Fibroblast of villous mesenchyme (primary cell): ENCODE data around the gene REXO1. TPM values are rescaled to one million over a fixed set of nuclear protein-coding genes. Genes with fewer than 3 reads are reported as not detected.

Source experiments
- DNase-seq: peaks from one replicate; pipeline ENCODE4 v3.0.0-alpha.2; 2010; ENCODE audit warnings: low read depth
- H3K4me3 ChIP-seq: 2 replicates; pipeline ENCODE4 v1.5.1; 2011; ENCODE audit warnings: low read depth, mild to moderate bottlenecking, low read length
- CTCF ChIP-seq: IDR thresholded peaks from 2 replicates; pipeline ENCODE4 v1.5.1; 2012; ENCODE audit warnings: low read depth, mild to moderate bottlenecking, low read length; ENCODE audit not compliant: insufficient read depth
- total RNA-seq: library from RNA; depleted of rRNA; stranded (reverse); fragments of >200 nt; gene quantifications from 2 replicates; pipeline ENCODE4 v1.2.3, GENCODE V29; 2012

The REXO1 gene
- total RNA-seq, 1 donor: 11.2 TPM

- no peak overlapping the region for H3K4me3 ChIP-seq
- TF ChIP-seq CTCF: no peak
- no peak for DNase-seq
These were observed 3.2 kb downstream of the REXO1 start for GRCh38 chr19:1845125-1845515.

GRCh38 chr19:1844513-1845124 lies 3.7 kb downstream of the REXO1 start:
- no peak overlapping the region for H3K4me3 ChIP-seq
- TF ChIP-seq CTCF: no peak
- DNase-seq: no peak

- DNase-seq: no peak
- no peak for TF ChIP-seq CTCF
- H3K4me3 ChIP-seq: no peak overlapping the region
These were observed 4.5 kb downstream of the REXO1 start for GRCh38 chr19:1843646-1844394.

- DNase-seq: no peak
- no peak for TF ChIP-seq CTCF
- H3K4me3 ChIP-seq: no peak overlapping the region
These were observed 5.2 kb downstream of the REXO1 start for GRCh38 chr19:1843116-1843515.

- no peak for DNase-seq
- peak overlapping the region; percentile 7 for H3K4me3 ChIP-seq
- no peak for TF ChIP-seq CTCF
These were observed 6.9 kb downstream of the REXO1 start for GRCh38 chr19:1841209-1841924.

- no peak overlapping the region for H3K4me3 ChIP-seq
- peak; percentile 49 for DNase-seq
- TF ChIP-seq CTCF: no peak
These were observed 7.7 kb downstream of the REXO1 start for GRCh38 chr19:1840541-1841115.
